ENCODE data around the gene NMT1.
"Not testable (repeated sequence)": the region's sequence is repeated elsewhere in the genome, so short reads cannot be mapped to it uniquely, and the experiment has no call there.

The NMT1 gene

GRCh38 chr17:45123076-45123770 is 62.1 kb downstream of the NMT1 start:
- DNase-seq = no peak

- no peak for DNase-seq
These were observed 63.0 kb downstream of the NMT1 start for GRCh38 chr17:45123930-45124796.

GRCh38 chr17:45124797-45125122 is 63.6 kb downstream of the NMT1 start:
- not testable (repeated sequence) for DNase-seq

GRCh38 chr17:45125509-45125908 is 64.4 kb downstream of the NMT1 start:
- DNase-seq = no peak

GRCh38 chr17:45127207-45127547 is 66.1 kb downstream of the NMT1 start:
- no peak for DNase-seq

- no peak for DNase-seq
These were observed 66.6 kb downstream of the NMT1 start for GRCh38 chr17:45127548-45128300.

GRCh38 chr17:45128331-45128730 is 67.2 kb downstream of the NMT1 start:
- no peak for DNase-seq

- no peak for DNase-seq
These were observed 67.9 kb downstream of the NMT1 start for GRCh38 chr17:45128989-45129388.

GRCh38 chr17:45129426-45129939 is 68.4 kb downstream of the NMT1 start:
- DNase-seq = no peak

GRCh38 chr17:45129940-45130680 is 69.0 kb downstream of the NMT1 start:
- no peak for DNase-seq

- no peak for DNase-seq
These were observed 69.8 kb downstream of the NMT1 start for GRCh38 chr17:45130681-45131615.

GRCh38 chr17:45131616-45132319 is 70.7 kb downstream of the NMT1 start:
- DNase-seq = no peak

GRCh38 chr17:45132320-45132571 is 71.1 kb downstream of the NMT1 start, which contains the start of gene PLCD3:
PLCD3 (minus strand) TSS chr17:45132515; CDS start chr17:45132410, 105 bp downstream.
- no peak for DNase-seq

GRCh38 chr17:45132572-45133463 is 71.7 kb downstream of the NMT1 start:
- DNase-seq = no peak

- peak; percentile 69 for DNase-seq
These were observed 74.3 kb downstream of the NMT1 start, which contains the start of gene ACBD4 for GRCh38 chr17:45135192-45135977. ACBD4 (plus strand) TSS chr17:45135687; CDS start chr17:45136145, 458 bp downstream.

- no peak for DNase-seq
These were observed 75.1 kb downstream of the NMT1 start for GRCh38 chr17:45135978-45136791.

GRCh38 chr17:45136846-45137560 is 75.9 kb downstream of the NMT1 start:
- no peak for DNase-seq
